Uterus (tissue), 2 donors: Measurements from ENCODE around the gene RAB11FIP5.

ENCODE experiments used
- POLR2A ChIP-seq, 2 donors: fragments of 450-650 bp; IDR thresholded peaks; one replicate each; pipeline ENCODE4 v1.6.1; 2016; ENCODE audit warnings: antibody characterized with exemption in 2 of 2, mild to moderate bottlenecking in 1 of 2, moderate library complexity in 1 of 2
- TF ChIP-seq, protein P1 (sequence below), 4 experiments: fragments of 200-600 bp in 2 of 4; fragments of 450-650 bp in 2 of 4; sonication (generic) in 2 of 4; IDR thresholded peaks; one replicate each; pipeline ENCODE4 v1.5.1; 2016 to 2019; ENCODE audit warnings: antibody characterized with exemption in 4 of 4, mild to moderate bottlenecking in 2 of 4, moderate library complexity in 1 of 4

- TF ChIP-seq, protein P1, sequence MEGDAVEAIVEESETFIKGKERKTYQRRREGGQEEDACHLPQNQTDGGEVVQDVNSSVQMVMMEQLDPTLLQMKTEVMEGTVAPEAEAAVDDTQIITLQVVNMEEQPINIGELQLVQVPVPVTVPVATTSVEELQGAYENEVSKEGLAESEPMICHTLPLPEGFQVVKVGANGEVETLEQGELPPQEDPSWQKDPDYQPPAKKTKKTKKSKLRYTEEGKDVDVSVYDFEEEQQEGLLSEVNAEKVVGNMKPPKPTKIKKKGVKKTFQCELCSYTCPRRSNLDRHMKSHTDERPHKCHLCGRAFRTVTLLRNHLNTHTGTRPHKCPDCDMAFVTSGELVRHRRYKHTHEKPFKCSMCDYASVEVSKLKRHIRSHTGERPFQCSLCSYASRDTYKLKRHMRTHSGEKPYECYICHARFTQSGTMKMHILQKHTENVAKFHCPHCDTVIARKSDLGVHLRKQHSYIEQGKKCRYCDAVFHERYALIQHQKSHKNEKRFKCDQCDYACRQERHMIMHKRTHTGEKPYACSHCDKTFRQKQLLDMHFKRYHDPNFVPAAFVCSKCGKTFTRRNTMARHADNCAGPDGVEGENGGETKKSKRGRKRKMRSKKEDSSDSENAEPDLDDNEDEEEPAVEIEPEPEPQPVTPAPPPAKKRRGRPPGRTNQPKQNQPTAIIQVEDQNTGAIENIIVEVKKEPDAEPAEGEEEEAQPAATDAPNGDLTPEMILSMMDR (IDR thresholded peaks at IDR 0.05), result no peak
- no peak for TF ChIP-seq POLR2A (IDR thresholded peaks at IDR 0.05)
Observed at GRCh38 chr2:73077424-73077795, 35.3 kb downstream of the RAB11FIP5 start.
